GM19397 (cell line): Measurements from ENCODE around the gene SNX9.
A peak's percentile ranks its signal among the peaks of the same experiment; 100 is the strongest.
"Not testable (repeated sequence)": the region's sequence is repeated elsewhere in the genome, so short reads cannot be mapped to it uniquely, and the experiment has no call there.

Source experiments
- ATAC-seq: cut with Tn5 transposase; IDR thresholded peaks from one replicate; pipeline ENCODE4 v1.9.1; 2021; ENCODE audit warnings: mild to moderate bottlenecking, moderate library complexity; ENCODE audit not compliant: unreplicated experiment

Gene SNX9

GRCh38 chr6:157823001-157823527 lies at the start of gene SNX9:
Gene SNX9, plus strand, starts transcription at chr6:157823246. Its CDS starts 189 bp downstream, at chr6:157823435.
- peak; percentile 73 for ATAC-seq

GRCh38 chr6:157773248-157773773 lies 49.7 kb upstream of the SNX9 start:
- ATAC-seq, result no peak

GRCh38 chr6:157774153-157775135 lies 48.6 kb upstream of the SNX9 start:
- ATAC-seq, result no peak

GRCh38 chr6:157775376-157775775 lies 47.7 kb upstream of the SNX9 start:
- no peak for ATAC-seq

- no peak for ATAC-seq
These were observed 45.7 kb upstream of the SNX9 start for GRCh38 chr6:157777344-157777743.

GRCh38 chr6:157778719-157779118 lies 44.3 kb upstream of the SNX9 start:
- no peak for ATAC-seq

GRCh38 chr6:157779705-157780604 lies 43.1 kb upstream of the SNX9 start:
- no peak for ATAC-seq

GRCh38 chr6:157785636-157786035 lies 37.4 kb upstream of the SNX9 start:
- ATAC-seq, result no peak

- ATAC-seq, result no peak
These were observed 36.8 kb upstream of the SNX9 start for GRCh38 chr6:157786221-157786620.

GRCh38 chr6:157787080-157787479 lies 36.0 kb upstream of the SNX9 start:
- no peak for ATAC-seq

GRCh38 chr6:157788180-157788579 lies 34.9 kb upstream of the SNX9 start:
- no peak for ATAC-seq

GRCh38 chr6:157789297-157789696 lies 33.7 kb upstream of the SNX9 start:
- ATAC-seq, result no peak

GRCh38 chr6:157789861-157790260 lies 33.2 kb upstream of the SNX9 start:
- ATAC-seq, result no peak

- ATAC-seq, result no peak
These were observed 32.4 kb upstream of the SNX9 start for GRCh38 chr6:157790548-157791160.

- no peak for ATAC-seq
These were observed 31.6 kb upstream of the SNX9 start for GRCh38 chr6:157791450-157791849.

GRCh38 chr6:157792671-157793070 lies 30.4 kb upstream of the SNX9 start:
- no peak for ATAC-seq

- not testable (repeated sequence) for ATAC-seq
These were observed 29.0 kb upstream of the SNX9 start for GRCh38 chr6:157794012-157794411.

GRCh38 chr6:157795841-157796240 lies 27.2 kb upstream of the SNX9 start:
- no peak for ATAC-seq

- no peak for ATAC-seq
These were observed 24.2 kb upstream of the SNX9 start for GRCh38 chr6:157798851-157799250.

- not testable (repeated sequence) for ATAC-seq
These were observed 23.5 kb upstream of the SNX9 start for GRCh38 chr6:157799561-157799960.
